HepG2 (cell line): ENCODE data around the gene DIPK1C. TPM values are rescaled to one million over a fixed set of nuclear protein-coding genes. Genes with fewer than 3 reads are reported as not detected.

Experiments
- ATAC-seq: fragments of 200-7000 bp; cut with Tn5 transposase; 3 replicates; pipeline ENCODE4 v1.9.1; 2020; ENCODE audit warnings: mild to moderate bottlenecking, moderate library complexity
- BruUV-seq: library from RNA; stranded (reverse); fragments of 400-500 nt; replicated peaks from 2 replicates; lab custom pipeline; 2021; lab: Mats Ljungman, UMichigan
- CTCF ChIA-PET: fragments of 300-600 bp; formaldehyde crosslinking; extraction: SDS; loops from one replicate; lab custom pipeline; 2021; ENCODE audit warnings: low total read pairs, inconsistent platforms, low intra/inter-chr PET ratio; lab: Yijun Ruan, JAX
- POLR2A ChIA-PET: fragments of 350-600 bp; sonication (Branson Sonifier 250); formaldehyde crosslinking; loops from one replicate; lab custom pipeline; 2020; ENCODE audit warnings: antibody characterized with exemption, inconsistent platforms; lab: Yijun Ruan, JAX
- DNase-seq: peaks from one replicate; pipeline ENCODE4 v3.0.0-alpha.2; 2015; ENCODE audit warnings: low spot score
- FAIRE-seq: peaks from 3 replicates; lab custom pipeline; 2011; peaks lifted over from hg19 to GRCh38; lab: Jason Lieb, UNC
- H2AFZ ChIP-seq: one replicate; pipeline ENCODE4 v1.6.1; 2011; ENCODE audit warnings: low read length, inconsistent platforms
- H3K27ac ChIP-seq: fragments of 300-600 bp; 3 replicates; pipeline ENCODE4 v1.8.0; 2011; ENCODE audit warnings: mixed run types, mild to moderate bottlenecking, mixed read lengths, low read length, inconsistent platforms; ENCODE audit not compliant: insufficient read depth; ENCODE audit errors: extremely low read length
- H3K27me3 ChIP-seq, 2 experiments: fragments of 200-600 bp in 1 of 2; 2 replicates in 1 of 2; 3 replicates in 1 of 2; pipeline versions ENCODE4 v1.6.0 to v1.8.0; 2011; ENCODE audit warnings: low read length in 2 of 2, mild to moderate bottlenecking in 2 of 2, moderate library complexity in 2 of 2, inconsistent platforms in 1 of 2; ENCODE audit not compliant: insufficient read depth in 2 of 2, control insufficient read depth in 1 of 2
- H3K36me3 ChIP-seq, 2 experiments: fragments of 200-600 bp in 1 of 2; replicated peaks in 1 of 2; 2 replicates in 1 of 2; 3 replicates in 1 of 2; pipeline versions ENCODE4 v1.5.1 to v1.8.0; 2011; ENCODE audit warnings: low read length in 2 of 2, inconsistent platforms in 1 of 2; ENCODE audit not compliant: insufficient read depth in 2 of 2, control insufficient read depth in 1 of 2
- H3K4me1 ChIP-seq: 2 replicates; pipeline ENCODE4 v1.5.1; 2012; ENCODE audit warnings: low read length, inconsistent platforms; ENCODE audit not compliant: insufficient read depth
- H3K4me2 ChIP-seq: 2 replicates; pipeline ENCODE4 v1.6.0; 2011; ENCODE audit warnings: low read depth, low read length, inconsistent platforms
- H3K4me3 ChIP-seq, 3 experiments: fragments of 200-600 bp in 1 of 3; sonication (generic), shearing (Covaris generic) in 1 of 3; replicated peaks in 1 of 3; 2 replicates each; pipeline ENCODE4 v1.5.1; 2011 to 2016; ENCODE audit warnings: low read length in 3 of 3, inconsistent platforms in 2 of 3, low read depth in 2 of 3, mild to moderate bottlenecking in 2 of 3, control low read depth in 1 of 3, mixed read lengths in 1 of 3; ENCODE audit not compliant: insufficient read depth in 1 of 3
- H3K79me2 ChIP-seq: one replicate; pipeline ENCODE4 v1.6.1; 2011; ENCODE audit warnings: low read length, inconsistent platforms; ENCODE audit not compliant: insufficient read depth
- H3K9ac ChIP-seq: 2 replicates; pipeline ENCODE4 v1.6.0; 2011; ENCODE audit warnings: mild to moderate bottlenecking, low read depth, low read length, inconsistent platforms; ENCODE audit not compliant: insufficient read depth
- H3K9me3 ChIP-seq: 2 replicates; pipeline ENCODE4 v1.5.1; 2012; ENCODE audit warnings: mild to moderate bottlenecking, low read length
- H4K20me1 ChIP-seq: 2 replicates; pipeline ENCODE4 v1.6.0; 2011; ENCODE audit warnings: inconsistent platforms, mild to moderate bottlenecking, low read length, moderate library complexity; ENCODE audit not compliant: insufficient read depth
- FLYWCH1 ChIP-seq: sonication (generic); formaldehyde crosslinking; IDR thresholded peaks from 2 replicates; pipeline ENCODE4 v1.8.1; 2023; ENCODE audit warnings: mild to moderate bottlenecking, missing genetic modification reagents
- NFATC3 ChIP-seq: sonication (generic); formaldehyde crosslinking; IDR thresholded peaks from 2 replicates; pipeline ENCODE4 v1.5.1; 2020; ENCODE audit warnings: mild to moderate bottlenecking, missing genetic modification reagents
- PHB2 ChIP-seq: fragments of 450-650 bp; IDR thresholded peaks from 2 replicates; pipeline ENCODE4 v1.6.1; 2018; ENCODE audit not compliant: partially characterized antibody
- SIX4 ChIP-seq: sonication (generic); formaldehyde crosslinking; IDR thresholded peaks from 2 replicates; pipeline ENCODE4 v1.4.0; 2020; ENCODE audit warnings: missing genetic modification reagents
- SP2 ChIP-seq: sonication (generic); formaldehyde crosslinking; IDR thresholded peaks from 2 replicates; pipeline ENCODE4 v1.5.1; 2020; ENCODE audit warnings: mild to moderate bottlenecking, missing genetic modification reagents
- TBX2 ChIP-seq: sonication (generic); formaldehyde crosslinking; IDR thresholded peaks from 2 replicates; pipeline ENCODE4 v1.5.0; 2020; ENCODE audit warnings: missing genetic modification reagents, mild to moderate bottlenecking, borderline replicate concordance
- TMF1 ChIP-seq: sonication (generic); formaldehyde crosslinking; IDR thresholded peaks from 2 replicates; pipeline ENCODE4 v1.8.1; 2022; ENCODE audit warnings: low read depth, missing genetic modification reagents
- ZBTB26 ChIP-seq: IDR thresholded peaks from 2 replicates; pipeline ENCODE4 v1.6.1; 2016; ENCODE audit warnings: missing compliant biosample characterization, missing genetic modification reagents, borderline replicate concordance
- ZMYM2 ChIP-seq: sonication (generic); formaldehyde crosslinking; IDR thresholded peaks from 2 replicates; pipeline ENCODE4 v1.8.0; 2022; ENCODE audit warnings: mild to moderate bottlenecking, missing genetic modification reagents
- ZNF264 ChIP-seq: sonication (generic); formaldehyde crosslinking; IDR thresholded peaks from 2 replicates; pipeline ENCODE4 v1.4.0; 2020; ENCODE audit warnings: missing genetic modification reagents
- ZNF280D ChIP-seq: sonication (generic); formaldehyde crosslinking; IDR thresholded peaks from 2 replicates; pipeline ENCODE4 v1.5.1; 2020; ENCODE audit warnings: mild to moderate bottlenecking, missing genetic modification reagents
- ZNF737 ChIP-seq: sonication (generic); formaldehyde crosslinking; IDR thresholded peaks from 2 replicates; pipeline ENCODE4 v1.5.0; 2020; ENCODE audit warnings: missing genetic modification reagents, mild to moderate bottlenecking, borderline replicate concordance
- WGBS: methylation state at CpG from one replicate; pipeline ENCODE4 v1.1.6; 2017; ENCODE audit warnings: low lambda C conversion rate; 5-methylcytosine and 5-hydroxymethylcytosine counted together
- in situ Hi-C: cut with HindIII; loops from 2 replicates; pipeline ENCODE4 v1.10.0; 2017; ENCODE audit warnings: low pct_unique_long_range_greater_than_20kb; ENCODE audit not compliant: extremely low pct_ligation_motif_present
- intact Hi-C: fragments of 100-400 bp; cut with micrococcal nuclease; formaldehyde crosslinking; loops from one replicate; pipeline ENCODE4 v1.10.0; 2022; ENCODE audit not compliant: unreplicated experiment
- polyA plus RNA-seq, 8 experiments: library from polyadenylated mRNA; depleted of rRNA in 3 of 8; stranded (reverse) in 7 of 8; unstranded in 1 of 8; fragments of >200 nt; fragmentation: Illumina TruSeq in 4 of 8; extraction: Trizol in 4 of 8; gene quantifications; 2 replicates each; pipeline versions ENCODE4 v1.2.1 to v1.2.3, GENCODE V29; 2011 to 2016; ENCODE audit warnings: low read depth in 4 of 8, missing spikeins in 1 of 8, mixed read lengths in 1 of 8; ENCODE audit not compliant: insufficient read depth in 1 of 8
- total RNA-seq, 5 experiments: library from RNA; depleted of rRNA; stranded (reverse); fragments of >200 nt; fragmentation: Illumina TruSeq; extraction: Trizol; gene quantifications; 2 replicates each; pipeline ENCODE4 v1.2.3, GENCODE V29; 2016; ENCODE audit warnings: low read depth in 1 of 5
- TF ChIP-seq, protein P1 (sequence below): sonication (generic); formaldehyde crosslinking; IDR thresholded peaks from 2 replicates; pipeline ENCODE4 v1.8.0; 2022; ENCODE audit warnings: missing genetic modification reagents, mild to moderate bottlenecking, moderate library complexity, borderline replicate concordance
- TF ChIP-seq, protein P2 (sequence below): sonication (generic); formaldehyde crosslinking; IDR thresholded peaks from 2 replicates; pipeline ENCODE4 v1.9.0; 2021; ENCODE audit warnings: missing genetic modification reagents, borderline replicate concordance

DIPK1C gene
- total and polyA plus RNA-seq, 2 of the 13 experiments (the other 11 are each of a cell fraction or from before 2014, with no cell fraction given) = 1.8 TPM; not detected in 1

- WGBS = 33% methylated on average over 7 of the region's 7 CpGs
- Histone ChIP-seq H3K9me3 (no peaks in the 10 kb centered on the region), H3K4me1 (peaks cover 10% of the 10 kb centered on the region), H4K20me1 (no peaks in the 10 kb centered on the region), H3K36me3 (no peaks in the 10 kb centered on the region), H3K79me2 (no peaks in the 10 kb centered on the region), H2AFZ (no peak overlapping the region), H3K9ac (no peak overlapping the region), H3K4me3 (no peak overlapping the region), H3K27ac (no peak overlapping the region), H3K4me2 (no peak overlapping the region), H3K27me3 (peaks cover 3 to 67% of the 10 kb centered on the region in 2 experiments; a peak in 4 of 5 replicates)
- FAIRE-seq = no peak
- intact Hi-C loops (no loop called here), in situ Hi-C loops (no loop called here)
- no peak for DNase-seq
- no peak for TF ChIP-seq ZNF280D (CRISPR knock-in tag)
- TF ChIP-seq TMF1 (CRISPR knock-in tag) = no peak
- TF ChIP-seq SIX4 (CRISPR knock-in tag) = no peak
- TF ChIP-seq ZNF737 (CRISPR knock-in tag) = no peak
- TF ChIP-seq PHB2 = no peak
- no peak for TF ChIP-seq ZBTB26 (CRISPR knock-in tag)
- TF ChIP-seq FLYWCH1 (CRISPR knock-in tag) = no peak
- TF ChIP-seq ZNF264 = no peak
- TF ChIP-seq TBX2 (CRISPR knock-in tag) = no peak
- no peak for TF ChIP-seq ZMYM2 (CRISPR knock-in tag)
- TF ChIP-seq, protein P1, sequence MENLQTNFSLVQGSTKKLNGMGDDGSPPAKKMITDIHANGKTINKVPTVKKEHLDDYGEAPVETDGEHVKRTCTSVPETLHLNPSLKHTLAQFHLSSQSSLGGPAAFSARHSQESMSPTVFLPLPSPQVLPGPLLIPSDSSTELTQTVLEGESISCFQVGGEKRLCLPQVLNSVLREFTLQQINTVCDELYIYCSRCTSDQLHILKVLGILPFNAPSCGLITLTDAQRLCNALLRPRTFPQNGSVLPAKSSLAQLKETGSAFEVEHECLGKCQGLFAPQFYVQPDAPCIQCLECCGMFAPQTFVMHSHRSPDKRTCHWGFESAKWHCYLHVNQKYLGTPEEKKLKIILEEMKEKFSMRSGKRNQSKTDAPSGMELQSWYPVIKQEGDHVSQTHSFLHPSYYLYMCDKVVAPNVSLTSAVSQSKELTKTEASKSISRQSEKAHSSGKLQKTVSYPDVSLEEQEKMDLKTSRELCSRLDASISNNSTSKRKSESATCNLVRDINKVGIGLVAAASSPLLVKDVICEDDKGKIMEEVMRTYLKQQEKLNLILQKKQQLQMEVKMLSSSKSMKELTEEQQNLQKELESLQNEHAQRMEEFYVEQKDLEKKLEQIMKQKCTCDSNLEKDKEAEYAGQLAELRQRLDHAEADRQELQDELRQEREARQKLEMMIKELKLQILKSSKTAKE = no peak
- TF ChIP-seq, protein P2, sequence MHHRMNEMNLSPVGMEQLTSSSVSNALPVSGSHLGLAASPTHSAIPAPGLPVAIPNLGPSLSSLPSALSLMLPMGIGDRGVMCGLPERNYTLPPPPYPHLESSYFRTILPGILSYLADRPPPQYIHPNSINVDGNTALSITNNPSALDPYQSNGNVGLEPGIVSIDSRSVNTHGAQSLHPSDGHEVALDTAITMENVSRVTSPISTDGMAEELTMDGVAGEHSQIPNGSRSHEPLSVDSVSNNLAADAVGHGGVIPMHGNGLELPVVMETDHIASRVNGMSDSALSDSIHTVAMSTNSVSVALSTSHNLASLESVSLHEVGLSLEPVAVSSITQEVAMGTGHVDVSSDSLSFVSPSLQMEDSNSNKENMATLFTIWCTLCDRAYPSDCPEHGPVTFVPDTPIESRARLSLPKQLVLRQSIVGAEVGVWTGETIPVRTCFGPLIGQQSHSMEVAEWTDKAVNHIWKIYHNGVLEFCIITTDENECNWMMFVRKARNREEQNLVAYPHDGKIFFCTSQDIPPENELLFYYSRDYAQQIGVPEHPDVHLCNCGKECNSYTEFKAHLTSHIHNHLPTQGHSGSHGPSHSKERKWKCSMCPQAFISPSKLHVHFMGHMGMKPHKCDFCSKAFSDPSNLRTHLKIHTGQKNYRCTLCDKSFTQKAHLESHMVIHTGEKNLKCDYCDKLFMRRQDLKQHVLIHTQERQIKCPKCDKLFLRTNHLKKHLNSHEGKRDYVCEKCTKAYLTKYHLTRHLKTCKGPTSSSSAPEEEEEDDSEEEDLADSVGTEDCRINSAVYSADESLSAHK (CRISPR knock-in tag) = no peak
- no peak for TF ChIP-seq NFATC3 (CRISPR knock-in tag)
- no peak for TF ChIP-seq SP2 (CRISPR knock-in tag)
- ChIA-PET CTCF (no interaction called here), POLR2A (no interaction called here)
- no TSS peak for BruUV-seq
- no peak for ATAC-seq
Observed at GRCh38 chr18:74453016-74453566, 4.0 kb downstream of the DIPK1C start.
